ENCODE results near the gene AGTRAP. TPM values are rescaled to one million over a fixed set of nuclear protein-coding genes. Genes with fewer than 3 reads are reported as not detected.

Gene AGTRAP
- total and polyA plus RNA-seq, 4 donors: 37.0 to 266 (median 83.3) TPM

DNA sequence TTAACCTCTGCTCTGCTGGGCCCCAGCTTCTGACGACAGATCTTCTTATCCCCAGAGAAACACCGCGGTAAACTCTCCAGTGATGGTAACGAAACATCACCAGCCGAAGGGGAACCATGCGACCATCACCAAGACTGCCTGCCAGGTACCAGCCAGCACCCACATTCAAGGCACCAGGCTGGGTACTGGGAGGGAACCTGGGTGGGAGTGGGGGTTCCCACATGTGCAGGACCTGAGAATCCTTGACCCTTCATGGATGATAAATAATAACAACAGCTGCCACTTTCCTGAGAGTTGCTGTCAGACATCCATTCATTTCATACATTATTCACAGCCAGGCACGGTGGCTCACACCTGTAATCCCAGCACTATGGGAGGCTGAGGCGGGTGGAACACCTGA lies 23.7 kb upstream of the AGTRAP start:
- WGBS, 2 donors: 89 to 92% methylated on average over 8 of the region's 8 CpGs
- ATAC-seq (ENCODE audit: insufficient read depth, low FRiP score) (no peak), DNase-seq (no peak)
- Histone ChIP-seq H3K27ac (ENCODE audit: low read depth in 1 of 2, low read length in 1 of 2) (no peak overlapping the region), H3K9ac (ENCODE audit: insufficient read depth in 1 of 2, low read length in 2 of 2) (no peak overlapping the region), H3K36me3 (ENCODE audit: control insufficient read depth in 4 of 4, insufficient read depth in 4 of 4, low read length in 4 of 4) (no peaks in the 10 kb centered on the region), H3K4me3 (no peak overlapping the region), H3K27me3 (ENCODE audit: control insufficient read depth in 3 of 3, insufficient read depth in 3 of 3, low read length in 2 of 3) (no peaks in the 10 kb centered on the region), H3K9me3 (ENCODE audit: control insufficient read depth in 4 of 4, insufficient read depth in 3 of 4, low read length in 3 of 4) (peaks cover 0 to 2% (median 0%) of the 10 kb centered on the region in 4 donors), H3K4me1 (ENCODE audit: control insufficient read depth in 5 of 5, insufficient read depth in 5 of 5, low read length in 5 of 5) (peaks cover 0 to 7% (median 0%) of the 10 kb centered on the region in 5 donors)
- TF ChIP-seq, protein P1, sequence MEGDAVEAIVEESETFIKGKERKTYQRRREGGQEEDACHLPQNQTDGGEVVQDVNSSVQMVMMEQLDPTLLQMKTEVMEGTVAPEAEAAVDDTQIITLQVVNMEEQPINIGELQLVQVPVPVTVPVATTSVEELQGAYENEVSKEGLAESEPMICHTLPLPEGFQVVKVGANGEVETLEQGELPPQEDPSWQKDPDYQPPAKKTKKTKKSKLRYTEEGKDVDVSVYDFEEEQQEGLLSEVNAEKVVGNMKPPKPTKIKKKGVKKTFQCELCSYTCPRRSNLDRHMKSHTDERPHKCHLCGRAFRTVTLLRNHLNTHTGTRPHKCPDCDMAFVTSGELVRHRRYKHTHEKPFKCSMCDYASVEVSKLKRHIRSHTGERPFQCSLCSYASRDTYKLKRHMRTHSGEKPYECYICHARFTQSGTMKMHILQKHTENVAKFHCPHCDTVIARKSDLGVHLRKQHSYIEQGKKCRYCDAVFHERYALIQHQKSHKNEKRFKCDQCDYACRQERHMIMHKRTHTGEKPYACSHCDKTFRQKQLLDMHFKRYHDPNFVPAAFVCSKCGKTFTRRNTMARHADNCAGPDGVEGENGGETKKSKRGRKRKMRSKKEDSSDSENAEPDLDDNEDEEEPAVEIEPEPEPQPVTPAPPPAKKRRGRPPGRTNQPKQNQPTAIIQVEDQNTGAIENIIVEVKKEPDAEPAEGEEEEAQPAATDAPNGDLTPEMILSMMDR (IDR thresholded peaks at IDR 0.05; ENCODE audit: control extremely low read depth, extremely low read depth): no peak

- TF ChIP-seq, protein P1 (IDR thresholded peaks at IDR 0.05; ENCODE audit: control extremely low read depth, extremely low read depth): no peak
- DNase-seq (no peak), ATAC-seq (ENCODE audit: insufficient read depth, low FRiP score) (no peak)
- H3K9ac ChIP-seq (ENCODE audit: insufficient read depth in 1 of 2, low read length in 2 of 2): no peak overlapping the region
- peaks cover 0 to 2% (median 0%) of the 10 kb centered on the region in 4 donors for H3K9me3 ChIP-seq (ENCODE audit: control insufficient read depth in 4 of 4, insufficient read depth in 3 of 4, low read length in 3 of 4)
- H3K36me3 ChIP-seq (ENCODE audit: control insufficient read depth in 4 of 4, insufficient read depth in 4 of 4, low read length in 4 of 4): no peaks in the 10 kb centered on the region
- no peaks in the 10 kb centered on the region for H3K4me1 ChIP-seq (ENCODE audit: control insufficient read depth in 5 of 5, insufficient read depth in 5 of 5, low read length in 5 of 5)
- H3K27ac ChIP-seq (ENCODE audit: low read depth in 1 of 2, low read length in 1 of 2): no peak overlapping the region
- no peak overlapping the region for H3K4me3 ChIP-seq
- WGBS, 2 donors: 78 to 86% methylated on average over 11 of the region's 11 CpGs
- no peaks in the 10 kb centered on the region for H3K27me3 ChIP-seq (ENCODE audit: control insufficient read depth in 3 of 3, insufficient read depth in 3 of 3, low read length in 2 of 3)
Observed at GRCh38 chr1:11713095-11713494, 22.8 kb upstream of the AGTRAP start.

GRCh38 chr1:11714831-11715575 lies 20.9 kb upstream of the AGTRAP start:
- ATAC-seq (ENCODE audit: insufficient read depth, low FRiP score): no peak
- H3K36me3 ChIP-seq (ENCODE audit: control insufficient read depth in 4 of 4, insufficient read depth in 4 of 4, low read length in 4 of 4): no peaks in the 10 kb centered on the region
- TF ChIP-seq, protein P1 (IDR thresholded peaks at IDR 0.05; ENCODE audit: control extremely low read depth, extremely low read depth): no peak
- H3K27ac ChIP-seq (ENCODE audit: low read depth in 1 of 2, low read length in 1 of 2): no peak overlapping the region
- H3K4me1 ChIP-seq (ENCODE audit: control insufficient read depth in 5 of 5, insufficient read depth in 5 of 5, low read length in 5 of 5): peaks cover 0 to 2% (median 0%) of the 10 kb centered on the region in 5 donors
- no peaks in the 10 kb centered on the region for H3K27me3 ChIP-seq (ENCODE audit: control insufficient read depth in 3 of 3, insufficient read depth in 3 of 3, low read length in 2 of 3)
- 85 to 90% methylated on average over 24 of the region's 24 CpGs for WGBS, 2 donors
- H3K4me3 ChIP-seq: no peak overlapping the region
- DNase-seq: no peak
- H3K9ac ChIP-seq (ENCODE audit: insufficient read depth in 1 of 2, low read length in 2 of 2): no peak overlapping the region
- H3K9me3 ChIP-seq (ENCODE audit: control insufficient read depth in 4 of 4, insufficient read depth in 3 of 4, low read length in 3 of 4): peaks cover 0 to 2% (median 0%) of the 10 kb centered on the region in 4 donors

Measured in lung (tissue), 12 donors.